Stimulated activated CD8-positive, alpha-beta memory T cell treated with anti-CD3 and anti-CD28 coated beads, Interleukin-12 subunit alpha, Interleukin-12 subunit beta, amount 100 ng/mL, for 24 hours (primary cell): ENCODE measurements around the gene FOXN3.
"Not testable (repeated sequence)": the region's sequence is repeated elsewhere in the genome, so short reads cannot be mapped to it uniquely, and the experiment has no call there.

Experiments used
- DNase-seq: peaks from one replicate; pipeline ENCODE4 v3.0.0-alpha.2; 2020; ENCODE audit errors: extremely low read depth

Gene FOXN3

DNA sequence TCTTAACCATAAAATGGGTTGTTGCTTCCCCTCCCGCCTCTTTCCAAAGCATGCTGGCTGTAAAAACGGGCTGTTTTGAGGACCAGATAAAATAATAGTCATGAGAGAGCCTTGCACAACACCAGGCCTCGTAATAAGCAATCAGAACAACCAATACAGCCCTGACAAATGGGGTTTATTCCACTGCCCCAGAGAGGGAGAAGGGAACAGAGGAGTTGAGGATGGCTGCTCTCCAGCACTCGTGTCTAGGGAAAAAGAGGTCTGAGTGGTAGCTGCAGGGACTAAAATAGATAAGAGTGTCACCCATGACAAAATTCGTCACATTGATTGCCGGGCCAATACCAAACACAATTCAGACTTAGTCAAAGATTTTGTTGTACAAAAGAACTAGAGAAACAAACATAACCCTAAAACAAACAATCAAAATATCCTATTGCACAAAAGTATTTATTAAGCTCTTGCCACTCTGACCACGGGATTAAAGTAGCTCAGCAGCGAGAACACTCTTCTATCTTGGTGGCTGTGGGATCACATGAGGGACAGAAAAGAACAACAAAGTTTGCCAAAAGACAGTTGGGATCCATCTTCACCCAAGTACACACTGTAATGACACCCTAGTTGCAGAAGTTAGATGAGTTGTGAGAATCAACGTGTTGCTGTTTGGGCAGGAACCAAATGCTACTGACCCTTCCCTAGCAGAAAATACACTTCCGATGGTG lies 188.0 kb downstream of the FOXN3 start:
- no peak for DNase-seq

DNA sequence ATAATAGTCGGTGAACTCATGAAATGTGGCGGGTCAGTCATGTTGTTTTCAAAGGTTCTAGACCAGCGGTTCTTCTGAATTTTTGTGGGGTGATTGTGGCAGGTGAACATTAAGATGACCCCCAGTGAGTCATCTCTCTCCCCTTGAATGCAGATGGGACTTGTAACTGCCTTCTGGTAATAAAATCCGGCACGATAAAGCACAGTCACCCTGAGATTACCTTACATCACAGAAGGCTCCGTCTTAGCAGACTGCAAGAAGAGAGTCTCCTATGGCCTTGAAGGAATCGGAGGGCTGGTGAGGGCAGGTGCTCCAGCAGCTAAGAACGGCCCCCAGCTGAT lies 189.6 kb downstream of the FOXN3 start:
- no peak for DNase-seq

GRCh38 chr14:89226801-89227495 lies 190.1 kb downstream of the FOXN3 start:
- no peak for DNase-seq

GRCh38 chr14:89225607-89226006 lies 191.4 kb downstream of the FOXN3 start:
- DNase-seq = no peak

GRCh38 chr14:89221109-89221810 lies 195.8 kb downstream of the FOXN3 start:
- no peak for DNase-seq

GRCh38 chr14:89219051-89219450 lies 198.0 kb downstream of the FOXN3 start:
- no peak for DNase-seq

DNA sequence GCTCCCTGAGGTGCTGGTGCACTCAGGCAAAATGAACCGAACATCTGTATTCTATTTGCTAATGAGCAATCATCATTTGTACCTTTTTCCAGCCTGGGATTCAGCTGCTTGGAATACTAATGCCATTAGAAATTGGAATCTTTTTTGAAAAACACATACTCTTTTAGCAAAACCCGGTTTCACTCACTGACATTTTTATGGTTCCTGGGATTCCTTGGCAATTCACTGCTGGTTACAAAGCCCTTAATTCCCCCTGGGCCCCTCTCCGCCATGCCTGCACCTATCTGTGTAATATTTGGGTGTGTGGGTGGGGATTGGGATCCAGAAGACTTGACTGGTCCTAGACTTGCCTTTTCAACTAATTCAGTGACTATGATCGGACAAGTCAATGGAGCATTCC lies 199.1 kb downstream of the FOXN3 start:
- DNase-seq = no peak

GRCh38 chr14:89215531-89215930 lies 201.5 kb downstream of the FOXN3 start:
- no peak for DNase-seq

- no peak for DNase-seq
These were observed 201.9 kb downstream of the FOXN3 start for GRCh38 chr14:89215114-89215513.

- no peak for DNase-seq
These were observed 202.6 kb downstream of the FOXN3 start for GRCh38 chr14:89214221-89214965.

DNA sequence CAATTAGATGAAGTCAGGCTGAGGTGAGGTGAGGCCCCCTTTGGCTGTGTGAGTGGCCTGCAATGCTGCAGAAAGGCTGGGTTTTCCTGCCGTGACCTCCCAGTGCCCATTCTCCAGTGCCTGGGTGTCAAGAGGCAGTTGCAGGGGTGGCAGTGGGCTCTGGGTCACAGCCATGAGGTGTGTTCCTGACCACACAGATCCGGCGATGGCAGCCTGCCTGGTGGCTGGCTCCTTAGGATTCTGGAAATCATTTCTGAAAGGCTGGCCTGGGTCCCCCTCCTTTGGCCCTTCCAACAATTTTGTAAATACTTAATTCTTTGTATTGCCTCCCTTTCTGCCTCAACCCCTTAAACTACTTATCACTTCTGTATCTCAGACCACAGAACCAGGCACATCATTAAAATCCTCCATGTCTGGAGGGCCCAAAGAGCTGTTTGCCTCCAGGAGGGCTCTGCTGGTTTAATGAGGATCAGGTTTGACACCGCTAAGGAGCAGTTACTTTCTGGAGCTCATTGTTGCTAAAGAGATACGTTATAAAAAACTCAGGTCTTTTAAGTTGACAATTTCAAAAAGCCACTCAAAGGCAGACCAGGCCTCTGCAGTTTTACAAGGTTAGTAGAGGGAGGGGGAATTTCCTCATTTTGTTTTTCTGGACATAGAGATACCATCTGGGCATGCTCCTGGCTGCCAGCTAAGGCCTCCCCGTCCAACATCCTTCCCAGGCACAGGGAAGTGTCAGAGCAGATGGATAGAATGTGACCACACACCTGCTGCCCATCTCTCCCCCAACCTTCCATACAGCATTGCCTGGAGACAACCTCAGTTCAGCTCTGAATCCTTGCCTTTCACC lies 204.4 kb downstream of the FOXN3 start:
- no peak for DNase-seq

GRCh38 chr14:89209558-89209957 lies 207.5 kb downstream of the FOXN3 start:
- DNase-seq = no peak

DNA sequence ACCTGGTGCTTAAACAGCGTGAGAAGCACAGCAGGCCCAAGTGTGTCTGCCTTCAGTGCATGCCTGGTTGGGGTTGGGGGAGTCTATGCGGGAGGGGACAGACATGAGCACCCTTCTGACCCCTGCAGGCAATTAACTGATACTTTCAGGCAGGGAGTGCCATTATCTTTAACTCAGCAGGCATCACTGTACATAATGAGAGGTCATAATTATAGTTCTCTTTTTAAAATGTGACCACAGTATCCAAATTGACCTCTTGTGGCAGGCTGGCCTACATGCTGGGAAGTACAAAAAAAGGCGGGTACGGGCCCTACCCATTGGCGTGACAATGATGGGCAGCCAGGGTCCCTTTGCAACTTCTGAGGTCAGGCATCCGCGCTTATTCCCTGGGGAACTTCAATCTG lies 209.1 kb downstream of the FOXN3 start:
- no peak for DNase-seq

GRCh38 chr14:89206389-89207031 lies 210.5 kb downstream of the FOXN3 start:
- DNase-seq = no peak

DNA sequence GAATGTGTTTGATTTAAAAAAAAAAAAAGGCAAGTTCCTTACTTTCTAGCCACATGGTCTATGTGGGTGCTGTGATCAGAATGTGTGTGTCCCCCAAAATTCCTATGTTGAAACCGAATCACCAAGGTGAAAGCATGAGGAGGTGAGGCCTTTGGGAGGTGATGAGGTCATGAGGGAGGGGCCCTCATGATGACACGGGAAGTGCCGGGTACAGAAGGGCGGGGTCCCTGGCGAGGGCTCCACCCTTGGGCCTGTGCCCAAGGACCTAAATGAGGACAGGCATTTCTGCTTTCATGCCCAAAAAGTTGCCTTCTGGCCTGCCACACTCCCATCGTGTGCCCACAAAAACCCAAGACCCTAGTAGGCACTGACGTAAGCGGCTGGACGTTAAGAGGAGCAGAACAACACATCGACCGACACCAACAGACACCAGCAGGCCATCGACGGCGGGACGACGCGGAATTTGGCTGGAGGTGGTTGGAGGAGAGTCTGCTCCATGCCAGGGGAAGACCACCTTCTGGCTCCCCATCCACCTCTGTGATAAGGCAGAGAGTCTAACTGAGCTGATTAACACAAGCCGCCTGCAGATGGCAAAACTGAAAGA lies 211.8 kb downstream of the FOXN3 start:
- no peak for DNase-seq

DNA sequence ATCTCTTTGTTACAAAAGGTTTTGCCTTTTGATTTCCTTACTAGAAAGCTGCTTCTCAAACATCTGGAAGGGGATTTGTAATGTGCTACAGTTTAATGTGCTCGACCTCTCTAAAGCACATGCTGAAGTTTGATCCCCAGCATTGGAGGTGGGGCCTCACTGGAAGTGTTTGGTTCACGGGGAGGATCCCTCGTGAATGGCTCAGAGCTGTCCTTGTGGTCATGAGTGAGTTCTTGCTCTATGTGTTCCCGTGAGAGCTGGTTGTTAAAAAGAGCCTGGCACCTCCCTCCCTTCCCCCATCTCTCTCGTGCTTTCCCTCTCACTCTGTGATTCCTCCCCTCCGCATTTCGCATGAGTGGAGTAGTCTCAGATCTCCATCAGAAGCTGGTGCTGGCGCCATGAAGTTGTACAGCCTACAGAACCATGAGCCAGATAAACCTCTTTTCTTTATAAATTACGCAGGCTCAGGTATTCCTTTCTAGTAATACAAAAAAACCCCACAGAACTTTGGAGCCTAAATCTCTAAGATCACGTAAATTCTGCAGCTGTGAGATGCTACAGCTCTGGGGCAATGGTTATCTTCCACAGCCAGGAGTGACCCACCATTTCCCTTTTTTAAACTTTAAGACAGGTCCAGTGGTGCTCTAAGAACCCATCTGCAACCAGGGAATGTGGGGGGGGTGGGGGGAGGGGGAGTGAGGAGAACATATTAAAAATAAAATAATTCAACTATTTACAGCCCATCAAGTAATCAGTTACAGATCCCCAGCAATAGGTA lies 214.4 kb downstream of the FOXN3 start:
- no peak for DNase-seq

DNA sequence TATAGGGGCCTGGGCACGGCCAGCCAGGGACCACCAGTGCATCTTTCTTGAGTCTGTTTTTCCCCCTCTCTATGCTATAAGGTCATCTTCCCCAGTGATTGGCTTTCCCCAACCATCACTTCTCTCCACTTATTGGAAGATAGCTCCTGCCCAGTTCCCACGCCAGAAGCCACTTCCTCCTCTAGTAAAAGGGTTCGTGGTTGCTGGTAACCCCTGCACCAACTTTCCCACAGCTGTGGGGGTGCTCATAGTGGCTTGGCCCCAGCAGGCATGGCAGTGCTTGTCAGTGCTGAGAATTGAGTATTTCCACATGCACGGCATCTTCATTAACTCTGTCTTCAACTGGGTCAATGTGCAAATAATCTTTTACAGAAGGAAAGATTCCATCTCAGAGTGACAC lies 215.4 kb downstream of the FOXN3 start:
- no peak for DNase-seq

GRCh38 chr14:89199357-89199756 lies 217.7 kb downstream of the FOXN3 start:
- not testable (repeated sequence) for DNase-seq

DNA sequence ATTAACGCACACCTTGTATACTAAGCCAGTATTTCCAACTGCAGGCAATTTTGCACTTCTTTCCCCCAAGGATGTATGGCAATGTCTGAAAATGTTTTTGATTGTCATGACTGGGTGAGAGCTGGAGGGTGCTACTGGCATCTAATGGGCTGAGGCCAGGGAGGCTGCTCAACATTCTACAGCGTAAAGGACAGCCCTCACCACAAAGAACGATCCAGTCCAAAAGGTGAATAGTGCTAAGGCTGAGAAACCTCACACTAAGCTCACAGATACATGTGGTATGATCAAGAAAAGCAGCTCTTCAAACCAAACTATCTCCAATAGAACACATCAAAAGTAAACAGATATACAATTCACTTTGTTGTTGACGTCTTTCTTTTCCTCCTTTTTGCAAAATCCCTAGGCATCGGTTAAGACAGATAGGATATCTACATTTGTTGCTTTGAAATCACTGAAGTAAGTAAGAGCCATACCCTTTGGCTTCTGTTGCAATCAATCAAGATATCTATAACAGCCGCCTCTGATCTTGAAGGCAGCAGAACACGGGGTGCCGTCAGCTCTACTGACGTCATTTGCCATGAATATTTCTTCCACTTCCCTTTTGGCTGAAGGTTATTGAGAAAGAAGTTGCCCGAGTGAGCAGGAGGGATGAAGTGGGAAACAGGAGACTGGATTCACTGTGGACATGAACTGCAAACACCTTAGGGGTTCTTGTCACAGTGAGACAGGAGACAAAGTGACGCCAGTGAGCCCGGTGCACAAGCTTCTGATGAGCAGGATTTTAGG lies 218.3 kb downstream of the FOXN3 start:
- DNase-seq = no peak
